Omental fat pad (tissue), 4 donors: ENCODE measurements around the gene CDK5R2. TPM values are rescaled to one million over a fixed set of nuclear protein-coding genes. Genes with fewer than 3 reads are reported as not detected.

Experiments
- ATAC-seq: fragments of 150-250 bp; one replicate; pipeline ENCODE4 v1.9.1; 2016; ENCODE audit warnings: mild to moderate bottlenecking, moderate library complexity; ENCODE audit not compliant: low FRiP score
- DNase-seq: peaks from one replicate; pipeline ENCODE4 v3.0.0-alpha.2; 2019; ENCODE audit warnings: low spot score
- small RNA-seq: library from RNA; depleted of rRNA; stranded (forward); fragments of <200 nt; gene quantifications from one replicate; pipeline ENCODE3, GENCODE V24; 2016
- total RNA-seq, 4 donors: library from RNA; depleted of rRNA; stranded (reverse); fragments of >200 nt; gene quantifications; one replicate each; pipeline ENCODE4 v1.1.0, GENCODE V29; 2016
- TF ChIP-seq, protein P1 (sequence below), 3 donors: fragments of 450-650 bp; IDR thresholded peaks; one replicate each; pipeline ENCODE4 v1.5.1; 2016 to 2017; ENCODE audit warnings: antibody characterized with exemption in 3 of 3, mild to moderate bottlenecking in 3 of 3, moderate library complexity in 2 of 3

CDK5R2 gene
- total RNA-seq, 4 donors from 2014 or later = not detected

DNA sequence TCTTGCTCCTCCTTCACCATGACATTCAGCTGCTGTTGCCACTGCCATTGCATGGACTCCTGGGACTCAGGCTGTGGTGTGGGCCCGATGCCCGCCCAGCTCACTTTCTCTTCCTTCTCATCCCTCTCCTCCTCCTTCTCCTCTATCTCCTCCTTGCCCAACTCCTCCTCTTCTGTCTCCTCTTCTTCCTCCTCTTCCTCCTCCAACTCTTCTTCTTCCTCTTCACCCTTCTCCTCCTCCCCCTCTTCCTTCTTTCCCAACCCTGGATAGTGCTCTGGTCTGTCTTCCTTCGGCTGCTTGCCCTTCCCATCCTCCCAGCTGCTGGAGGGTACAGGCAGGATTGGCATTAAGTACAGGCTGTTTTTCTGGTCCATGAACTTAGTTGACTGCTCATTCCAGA, 44.5 kb downstream of the CDK5R2 start:
- TF ChIP-seq, protein P1, sequence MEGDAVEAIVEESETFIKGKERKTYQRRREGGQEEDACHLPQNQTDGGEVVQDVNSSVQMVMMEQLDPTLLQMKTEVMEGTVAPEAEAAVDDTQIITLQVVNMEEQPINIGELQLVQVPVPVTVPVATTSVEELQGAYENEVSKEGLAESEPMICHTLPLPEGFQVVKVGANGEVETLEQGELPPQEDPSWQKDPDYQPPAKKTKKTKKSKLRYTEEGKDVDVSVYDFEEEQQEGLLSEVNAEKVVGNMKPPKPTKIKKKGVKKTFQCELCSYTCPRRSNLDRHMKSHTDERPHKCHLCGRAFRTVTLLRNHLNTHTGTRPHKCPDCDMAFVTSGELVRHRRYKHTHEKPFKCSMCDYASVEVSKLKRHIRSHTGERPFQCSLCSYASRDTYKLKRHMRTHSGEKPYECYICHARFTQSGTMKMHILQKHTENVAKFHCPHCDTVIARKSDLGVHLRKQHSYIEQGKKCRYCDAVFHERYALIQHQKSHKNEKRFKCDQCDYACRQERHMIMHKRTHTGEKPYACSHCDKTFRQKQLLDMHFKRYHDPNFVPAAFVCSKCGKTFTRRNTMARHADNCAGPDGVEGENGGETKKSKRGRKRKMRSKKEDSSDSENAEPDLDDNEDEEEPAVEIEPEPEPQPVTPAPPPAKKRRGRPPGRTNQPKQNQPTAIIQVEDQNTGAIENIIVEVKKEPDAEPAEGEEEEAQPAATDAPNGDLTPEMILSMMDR (IDR thresholded peaks at IDR 0.05) = no peak
- ATAC-seq (no peak), DNase-seq (no peak)

DNA sequence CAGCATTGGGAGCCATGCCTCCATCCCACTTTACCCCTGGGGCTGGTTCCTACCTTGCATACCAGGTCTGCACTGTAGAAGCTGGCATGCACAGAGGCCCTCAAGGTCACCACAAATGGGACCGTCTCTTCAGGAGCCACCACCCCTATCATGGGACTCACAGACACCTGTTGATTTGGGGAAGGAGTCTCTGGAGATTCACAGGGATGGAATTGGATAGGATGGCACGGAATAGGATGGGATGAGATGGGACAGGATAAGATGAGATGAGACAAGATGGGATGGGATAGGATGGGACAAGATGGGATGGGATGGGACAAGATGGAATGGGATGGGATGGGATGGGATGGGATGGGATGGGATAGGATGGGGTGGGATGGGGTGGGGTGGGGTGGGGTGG, 49.8 kb downstream of the CDK5R2 start:
- DNase-seq (no peak), ATAC-seq (no peak)
- TF ChIP-seq, protein P1 (IDR thresholded peaks at IDR 0.05) = no peak

DNA sequence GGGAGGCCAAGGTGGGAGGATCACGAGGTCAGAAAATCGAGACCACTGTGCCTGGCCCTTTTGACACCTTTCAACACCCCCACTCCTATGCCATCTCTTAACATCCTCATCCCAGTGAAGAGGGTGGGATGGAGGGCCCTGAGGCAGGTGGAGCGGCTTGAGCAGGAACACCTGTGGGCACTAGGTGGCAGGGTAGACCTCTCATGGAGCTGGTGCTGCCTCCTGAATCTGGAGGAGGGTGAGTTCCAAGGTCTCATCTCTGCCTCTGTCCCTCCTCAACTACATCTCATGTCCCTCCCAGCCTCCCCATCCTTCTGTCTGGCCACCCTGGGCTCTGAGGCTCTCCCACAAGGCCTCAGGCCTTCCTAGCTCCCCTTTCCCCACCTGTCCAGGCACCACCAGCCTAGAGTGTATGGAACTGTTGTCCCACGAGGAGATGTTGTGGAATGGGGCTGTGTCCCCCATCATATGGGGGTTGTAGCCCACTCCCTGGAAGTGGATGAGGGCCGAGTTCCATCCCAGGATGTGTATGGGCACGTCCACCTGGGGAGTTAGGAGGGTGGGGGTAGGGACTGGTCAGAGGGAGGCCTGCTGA, 50.8 kb downstream of the CDK5R2 start:
- no peak for DNase-seq
- no peak for ATAC-seq
- TF ChIP-seq, protein P1 (IDR thresholded peaks at IDR 0.05) = no peak

DNA sequence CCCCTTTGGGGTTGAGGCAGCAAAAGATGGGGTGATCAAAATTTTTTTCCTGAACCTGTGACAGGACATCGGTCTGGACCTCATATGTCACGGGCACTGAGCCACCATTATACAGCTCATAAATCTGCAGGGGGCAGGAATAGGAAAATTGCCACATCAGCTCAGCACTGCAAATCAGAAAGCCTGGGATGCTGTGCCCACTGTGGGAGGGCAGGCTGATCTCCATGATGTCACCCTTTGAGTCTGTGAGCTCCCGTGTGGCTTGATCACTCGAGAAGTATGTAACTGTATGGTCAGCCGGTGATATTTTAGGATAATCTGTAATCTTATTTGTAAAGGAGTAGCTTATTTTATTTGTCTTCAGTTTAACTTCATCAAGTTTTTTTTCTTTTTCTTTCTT, 51.4 kb downstream of the CDK5R2 start:
- TF ChIP-seq, protein P1 (IDR thresholded peaks at IDR 0.05) = no peak
- ATAC-seq (no peak), DNase-seq (no peak)

Small RNA genes lying within 50 kb of the gene (small RNA-seq; reads per million reads assigned to genes)
- gene MIR375 = 8.5 reads per million, percentile 86 among the genes with 10 or more reads in this experiment
- not detected for gene RNU6-642P

Other genes starting within 250 kb of the CDK5R2 start
- gene TTLL4, start 248.8 kb upstream of the CDK5R2 start, total RNA-seq = 10 to 100 TPM in 3 of 4 donors, 1 to 10 TPM in 1; 9.5 to 24.3 (median 15.0) TPM
- gene CYP27A1, start 177.5 kb upstream of the CDK5R2 start, total RNA-seq = 10 to 100 TPM; 22.6 to 89.0 (median 35.9) TPM
- gene PRKAG3, start 127.9 kb upstream of the CDK5R2 start, total RNA-seq = not detected
- 1 to 10 TPM in 2 of 4 donors, under 1 TPM in 2; 0.19 to 2.7 (median 0.62) TPM for gene WNT6, start 99.9 kb upstream of the CDK5R2 start, total RNA-seq
- 1 to 10 TPM in 1 of 4 donors, under 1 TPM in 1, not detected in 2; 0.36 to 2.3 TPM for gene WNT10A, start 78.8 kb upstream of the CDK5R2 start, total RNA-seq
- not detected for gene FEV, start 25.5 kb downstream of the CDK5R2 start, total RNA-seq
- not detected for gene CRYBA2, start 33.8 kb downstream of the CDK5R2 start, total RNA-seq
- under 1 TPM in 1 of 4 donors, not detected in 3; 0.19 TPM for gene CFAP65, start 81.8 kb downstream of the CDK5R2 start, total RNA-seq
- under 1 TPM in 1 of 4 donors, not detected in 3; 0.48 TPM for gene IHH, start 101.3 kb downstream of the CDK5R2 start, total RNA-seq
- gene NHEJ1, start 201.1 kb downstream of the CDK5R2 start, total RNA-seq = 10 to 100 TPM; 13.8 to 23.2 (median 17.5) TPM
- gene SLC23A3, start 210.4 kb downstream of the CDK5R2 start, total RNA-seq = 1 to 10 TPM; 1.0 to 2.7 (median 1.2) TPM
- 10 to 100 TPM; 37.0 to 77.2 (median 43.0) TPM for gene CNPPD1, start 217.3 kb downstream of the CDK5R2 start, total RNA-seq
- 10 to 100 TPM; 48.5 to 73.9 (median 57.7) TPM for gene RETREG2, start 218.6 kb downstream of the CDK5R2 start, total RNA-seq
- 10 to 100 TPM; 25.1 to 57.1 (median 40.1) TPM for gene ZFAND2B, start 247.1 kb downstream of the CDK5R2 start, total RNA-seq